ENCODE measurements around the gene RIGI.

RIGI gene

GRCh38 chr9:32518276-32518675 is 7.7 kb downstream of the RIGI start:
- no peak for TF ChIP-seq JUND (IDR thresholded peaks at IDR 0.05; ENCODE audit: low read depth)
- in situ Hi-C loops (cut with HindIII; ENCODE audit: low pct_unique_long_range_greater_than_20kb, low sequenced_read_pairs) = no loop called here
- no peak for DNase-seq (ENCODE audit: low read depth in 1 of 2, low spot score in 1 of 2)

GRCh38 chr9:32516241-32516640 is 9.8 kb downstream of the RIGI start:
- no peak for DNase-seq (ENCODE audit: low read depth in 1 of 2, low spot score in 1 of 2)
- in situ Hi-C loops (cut with HindIII; ENCODE audit: low pct_unique_long_range_greater_than_20kb, low sequenced_read_pairs) = no loop called here

GRCh38 chr9:32508728-32509127 is 17.3 kb downstream of the RIGI start:
- no peak for TF ChIP-seq JUND (IDR thresholded peaks at IDR 0.05; ENCODE audit: low read depth)
- in situ Hi-C loops (cut with HindIII; ENCODE audit: low pct_unique_long_range_greater_than_20kb, low sequenced_read_pairs) = no loop called here
- DNase-seq (ENCODE audit: low read depth in 1 of 2, low spot score in 1 of 2) = no peak

More at GRCh38 chr9:32516241-32516640, 9.8 kb downstream of the RIGI start:
- TF ChIP-seq JUND (IDR thresholded peaks at IDR 0.05; ENCODE audit: low read depth) = no peak

- in situ Hi-C loops (cut with HindIII; ENCODE audit: low pct_unique_long_range_greater_than_20kb, low sequenced_read_pairs) = no loop called here
- no peak for TF ChIP-seq JUND (IDR thresholded peaks at IDR 0.05; ENCODE audit: low read depth)
- DNase-seq (ENCODE audit: low read depth in 1 of 2, low spot score in 1 of 2) = no peak
These were observed 23.0 kb downstream of the RIGI start for GRCh38 chr9:32503008-32503407.

GRCh38 chr9:32502464-32502863 is 23.5 kb downstream of the RIGI start:
- no peak for TF ChIP-seq JUND (IDR thresholded peaks at IDR 0.05; ENCODE audit: low read depth)
- in situ Hi-C loops (cut with HindIII; ENCODE audit: low pct_unique_long_range_greater_than_20kb, low sequenced_read_pairs) = no loop called here
- DNase-seq (ENCODE audit: low read depth in 1 of 2, low spot score in 1 of 2) = peak in 1 of 2 experiments; percentile 83

- in situ Hi-C loops (cut with HindIII; ENCODE audit: low pct_unique_long_range_greater_than_20kb, low sequenced_read_pairs) = no loop called here
- no peak for TF ChIP-seq JUND (IDR thresholded peaks at IDR 0.05; ENCODE audit: low read depth)
These were observed 24.1 kb downstream of the RIGI start for GRCh38 chr9:32501868-32502267.

GRCh38 chr9:32500768-32501167 is 25.2 kb downstream of the RIGI start:
- DNase-seq (ENCODE audit: low read depth in 1 of 2, low spot score in 1 of 2) = no peak
- no peak for TF ChIP-seq JUND (IDR thresholded peaks at IDR 0.05; ENCODE audit: low read depth)
- in situ Hi-C loops (cut with HindIII; ENCODE audit: low pct_unique_long_range_greater_than_20kb, low sequenced_read_pairs) = no loop called here

More at GRCh38 chr9:32501868-32502267, 24.1 kb downstream of the RIGI start:
- DNase-seq (ENCODE audit: low read depth in 1 of 2, low spot score in 1 of 2) = no peak

- in situ Hi-C loops (cut with HindIII; ENCODE audit: low pct_unique_long_range_greater_than_20kb, low sequenced_read_pairs) = no loop called here
- no peak for TF ChIP-seq JUND (IDR thresholded peaks at IDR 0.05; ENCODE audit: low read depth)
- no peak for DNase-seq (ENCODE audit: low read depth in 1 of 2, low spot score in 1 of 2)
These were observed 28.1 kb downstream of the RIGI start for GRCh38 chr9:32497921-32498320.

GRCh38 chr9:32490601-32491000 is 35.4 kb downstream of the RIGI start:
- in situ Hi-C loops (cut with HindIII; ENCODE audit: low pct_unique_long_range_greater_than_20kb, low sequenced_read_pairs) = no loop called here
- TF ChIP-seq JUND (IDR thresholded peaks at IDR 0.05; ENCODE audit: low read depth) = no peak

GRCh38 chr9:32487981-32488380 is 38.0 kb downstream of the RIGI start:
- no peak for DNase-seq (ENCODE audit: low read depth in 1 of 2, low spot score in 1 of 2)
- no peak for TF ChIP-seq JUND (IDR thresholded peaks at IDR 0.05; ENCODE audit: low read depth)
- in situ Hi-C loops (cut with HindIII; ENCODE audit: low pct_unique_long_range_greater_than_20kb, low sequenced_read_pairs) = no loop called here

More at GRCh38 chr9:32490601-32491000, 35.4 kb downstream of the RIGI start:
- DNase-seq (ENCODE audit: low read depth in 1 of 2, low spot score in 1 of 2) = no peak

- DNase-seq (ENCODE audit: low read depth in 1 of 2, low spot score in 1 of 2) = no peak
- in situ Hi-C loops (cut with HindIII; ENCODE audit: low pct_unique_long_range_greater_than_20kb, low sequenced_read_pairs) = no loop called here
- no peak for TF ChIP-seq JUND (IDR thresholded peaks at IDR 0.05; ENCODE audit: low read depth)
These were observed 39.0 kb downstream of the RIGI start for GRCh38 chr9:32486839-32487562.

GRCh38 chr9:32483343-32483742 is 42.7 kb downstream of the RIGI start:
- in situ Hi-C loops (cut with HindIII; ENCODE audit: low pct_unique_long_range_greater_than_20kb, low sequenced_read_pairs) = no loop called here
- no peak for DNase-seq (ENCODE audit: low read depth in 1 of 2, low spot score in 1 of 2)
- TF ChIP-seq JUND (IDR thresholded peaks at IDR 0.05; ENCODE audit: low read depth) = no peak

Data from T47D (cell line).